IMR-90 (cell line): Measurements from ENCODE around the gene MRPL38. TPM values are rescaled to one million over a fixed set of nuclear protein-coding genes. Genes with fewer than 3 reads are reported as not detected.

Source experiments
- ATAC-seq: fragments of 200-7000 bp; cut with Tn5 transposase; 2 replicates; pipeline ENCODE4 v1.9.1; 2020; ENCODE audit warnings: low read depth, mild to moderate bottlenecking, moderate library complexity
- BruUV-seq: library from RNA; stranded (reverse); fragments of 400-500 nt; replicated peaks from 2 replicates; lab custom pipeline; 2021; lab: Mats Ljungman, UMichigan
- CTCF ChIA-PET: fragments of 300-600 bp; formaldehyde crosslinking; extraction: SDS; loops from one replicate; lab custom pipeline; 2021; ENCODE audit warnings: antibody characterized with exemption; lab: Yijun Ruan, JAX
- POLR2A ChIA-PET: fragments of 300-600 bp; sonication (Branson Sonifier 250); formaldehyde crosslinking; loops from one replicate; lab custom pipeline; 2022; ENCODE audit warnings: antibody characterized with exemption; ENCODE audit not compliant: unreplicated experiment; lab: Charles Lee
- DNase-seq: peaks from one replicate; pipeline ENCODE4 v3.0.0; 2013
- H2AFZ ChIP-seq: replicated peaks from 2 replicates; pipeline ENCODE3; 2013; ENCODE audit warnings: low read length, mild to moderate bottlenecking; ENCODE audit not compliant: poor library complexity
- H2AK5ac ChIP-seq: 2 replicates; pipeline ENCODE4 v1.6.1; 2013; ENCODE audit warnings: low read depth, low read length, inconsistent platforms
- H2AK9ac ChIP-seq: replicated peaks from 2 replicates; pipeline ENCODE3; 2013; ENCODE audit warnings: mild to moderate bottlenecking, low read depth, low read length, moderate library complexity; ENCODE audit not compliant: poor library complexity
- H2BK120ac ChIP-seq: 2 replicates; pipeline ENCODE4 v1.6.1; 2013; ENCODE audit warnings: low read depth, low read length, inconsistent platforms
- H2BK15ac ChIP-seq: 3 replicates; pipeline ENCODE4 v1.6.1; 2013; ENCODE audit warnings: low read depth, low read length, inconsistent platforms
- H2BK20ac ChIP-seq: 2 replicates; pipeline ENCODE4 v1.6.1; 2013; ENCODE audit warnings: low read depth, mild to moderate bottlenecking, inconsistent platforms, low read length, moderate library complexity
- H2BK5ac ChIP-seq: 2 replicates; pipeline ENCODE4 v1.6.1; 2013; ENCODE audit warnings: mild to moderate bottlenecking, low read depth, low read length, inconsistent platforms; ENCODE audit not compliant: poor library complexity, severe bottlenecking
- H3K14ac ChIP-seq: replicated peaks from 2 replicates; pipeline ENCODE4 v1.6.1; 2013; ENCODE audit warnings: low read depth, low read length, inconsistent platforms
- H3K18ac ChIP-seq: 2 replicates; pipeline ENCODE4 v1.6.1; 2013; ENCODE audit warnings: low read depth, low read length, control low read depth
- H3K23ac ChIP-seq: 2 replicates; pipeline ENCODE4 v1.6.1; 2013; ENCODE audit warnings: low read depth, low read length, inconsistent platforms
- H3K27ac ChIP-seq: 2 replicates; pipeline ENCODE4 v1.5.1; 2013; ENCODE audit warnings: mild to moderate bottlenecking, control low read depth, low read length; ENCODE audit not compliant: insufficient read depth
- H3K27me3 ChIP-seq: 2 replicates; pipeline ENCODE4 v1.6.1; 2013; ENCODE audit warnings: low read length; ENCODE audit not compliant: control insufficient read depth, insufficient read depth
- H3K36me3 ChIP-seq: 2 replicates; pipeline ENCODE4 v1.6.1; 2013; ENCODE audit warnings: low read length, mixed read lengths; ENCODE audit not compliant: control insufficient read depth, insufficient read depth
- H3K4ac ChIP-seq: 2 replicates; pipeline ENCODE4 v1.6.1; 2013; ENCODE audit warnings: low read depth, low read length, inconsistent platforms
- H3K4me1 ChIP-seq: 2 replicates; pipeline ENCODE4 v1.6.1; 2013; ENCODE audit warnings: low read length, mixed read lengths; ENCODE audit not compliant: control insufficient read depth, insufficient read depth
- H3K4me2 ChIP-seq: 2 replicates; pipeline ENCODE4 v1.6.1; 2013; ENCODE audit warnings: low read depth, mild to moderate bottlenecking, control low read depth, low read length, moderate library complexity
- H3K4me3 ChIP-seq: 2 replicates; pipeline ENCODE4 v1.5.1; 2013; ENCODE audit warnings: low read depth, mild to moderate bottlenecking, control low read depth, low read length, moderate library complexity; ENCODE audit not compliant: insufficient read depth
- H3K56ac ChIP-seq: 2 replicates; pipeline ENCODE4 v1.6.1; 2013; ENCODE audit warnings: low read length, inconsistent platforms; ENCODE audit not compliant: insufficient read depth; ENCODE audit errors: extremely low read depth
- H3K79me1 ChIP-seq, 2 experiments: 2 replicates each; pipeline ENCODE4 v1.6.1; 2013; ENCODE audit warnings: low read length in 2 of 2, inconsistent platforms in 1 of 2, low read depth in 1 of 2
- H3K9ac ChIP-seq: 2 replicates; pipeline ENCODE4 v1.6.1; 2013; ENCODE audit warnings: low read depth, low read length, control low read depth
- H3K9me1 ChIP-seq: 2 replicates; pipeline ENCODE4 v1.6.1; 2013; ENCODE audit warnings: low read length, inconsistent platforms; ENCODE audit not compliant: insufficient read depth
- H3K9me3 ChIP-seq: 2 replicates; pipeline ENCODE4 v1.6.1; 2013; ENCODE audit warnings: low read length; ENCODE audit not compliant: control insufficient read depth, insufficient read depth
- H4K20me1 ChIP-seq: 2 replicates; pipeline ENCODE4 v1.6.1; 2013; ENCODE audit warnings: low read length, inconsistent platforms; ENCODE audit not compliant: insufficient read depth
- H4K5ac ChIP-seq: 2 replicates; pipeline ENCODE4 v1.6.1; 2013; ENCODE audit warnings: mild to moderate bottlenecking, low read depth, low read length, control low read depth
- H4K8ac ChIP-seq, 2 experiments: 2 replicates each; pipeline ENCODE4 v1.6.1; 2013; ENCODE audit warnings: low read depth in 2 of 2, low read length in 2 of 2, control low read depth in 1 of 2, inconsistent platforms in 1 of 2
- H4K91ac ChIP-seq: 2 replicates; pipeline ENCODE4 v1.6.1; 2013; ENCODE audit warnings: low read depth, low read length, inconsistent platforms; ENCODE audit not compliant: insufficient read depth
- BHLHE40 ChIP-seq: fragments of 150-350 bp; IDR thresholded peaks from 2 replicates; pipeline ENCODE4 v1.6.1; 2016; ENCODE audit warnings: mild to moderate bottlenecking, low read depth, low read length
- CEBPB ChIP-seq: IDR thresholded peaks from 2 replicates; pipeline ENCODE4 v1.6.1; 2012; ENCODE audit warnings: low read depth, low read length, improper control_type of control experiment
- CHD1 ChIP-seq: IDR thresholded peaks from 2 replicates; pipeline ENCODE4 v1.6.1; 2012; ENCODE audit warnings: low read depth, low read length, improper control_type of control experiment
- FOS ChIP-seq: fragments of 150-350 bp; IDR thresholded peaks from 2 replicates; pipeline ENCODE4 v1.6.1; 2016; ENCODE audit warnings: low read depth, low read length
- MAFK ChIP-seq: IDR thresholded peaks from 2 replicates; pipeline ENCODE4 v1.6.1; 2012; ENCODE audit warnings: low read depth, low read length, improper control_type of control experiment
- MAZ ChIP-seq: IDR thresholded peaks from 2 replicates; pipeline ENCODE4 v1.6.1; 2012; ENCODE audit warnings: low read depth, mild to moderate bottlenecking, low read length, improper control_type of control experiment, moderate library complexity, borderline replicate concordance
- NFE2L2 ChIP-seq: fragments of 150-350 bp; IDR thresholded peaks from 2 replicates; pipeline ENCODE4 v1.6.1; 2016; ENCODE audit warnings: low read depth, mild to moderate bottlenecking, low read length
- POLR2A ChIP-seq: IDR thresholded peaks from 2 replicates; pipeline ENCODE4 v1.6.1; 2012; ENCODE audit warnings: mild to moderate bottlenecking, low read depth, low read length
- RAD21 ChIP-seq: IDR thresholded peaks from 2 replicates; pipeline ENCODE4 v1.6.1; 2012; ENCODE audit warnings: low read length, improper control_type of control experiment
- RFX5 ChIP-seq: IDR thresholded peaks from 2 replicates; pipeline ENCODE4 v1.8.0; 2012; ENCODE audit warnings: low read depth, mild to moderate bottlenecking, low read length, moderate library complexity
- SMC3 ChIP-seq: fragments of 150-350 bp; IDR thresholded peaks from 2 replicates; pipeline ENCODE4 v1.6.1; 2016; ENCODE audit warnings: low read depth, mild to moderate bottlenecking, antibody characterized with exemption, low read length, moderate library complexity
- WGBS, 2 experiments: methylation state at CpG; one replicate each; pipeline versions ENCODE4 v1.1.5 to v1.1.7; 2013; ENCODE audit warnings: missing lambda C conversion rate in 2 of 2; ENCODE audit not compliant: insufficient read length in 1 of 2; ENCODE audit errors: extremely low coverage in 2 of 2; 5-methylcytosine and 5-hydroxymethylcytosine counted together
- dilution Hi-C: fragments of 300-500 bp; cut with HindIII; formaldehyde crosslinking; loops from one replicate; pipeline ENCODE4 v1.14.3; 2018; ENCODE audit warnings: low sequenced_read_pairs; ENCODE audit not compliant: unreplicated experiment
- in situ Hi-C: fragments of 300-500 bp; cut with MboI; formaldehyde crosslinking; loops from 3 replicates; pipeline ENCODE4 v1.14.3; 2019; ENCODE audit warnings: low sequenced_read_pairs, inconsistent platforms, mixed read lengths
- intact Hi-C: fragments of 100-400 bp; cut with micrococcal nuclease; formaldehyde crosslinking; loops from 2 replicates; pipeline ENCODE4 v1.10.0; 2022
- polyA plus RNA-seq, 3 experiments: library from polyadenylated mRNA; depleted of rRNA; stranded (reverse); fragments of >200 nt; gene quantifications; 2 replicates each; pipeline ENCODE4 v1.2.3, GENCODE V29; 2012; ENCODE audit warnings: low replicate concordance in 1 of 3
- total RNA-seq: library from RNA; depleted of rRNA; stranded (reverse); fragments of >200 nt; gene quantifications from 2 replicates; pipeline ENCODE4 v1.2.3, GENCODE V29; 2012
- TF ChIP-seq, protein P1 (sequence below): fragments of 150-350 bp; IDR thresholded peaks from 2 replicates; pipeline ENCODE4 v1.6.1; 2016; ENCODE audit warnings: low read depth, mild to moderate bottlenecking, low read length, moderate library complexity, borderline replicate concordance
- TF ChIP-seq, protein P2 (sequence below): fragments of 150-350 bp; IDR thresholded peaks from 2 replicates; pipeline ENCODE4 v1.6.1; 2017; ENCODE audit warnings: mild to moderate bottlenecking, antibody characterized with exemption, low read length, low read depth

MRPL38 gene
- total and polyA plus RNA-seq, 2 of the 4 experiments (the other 2 are of a cell fraction): 13.3 to 42.5 TPM

DNA sequence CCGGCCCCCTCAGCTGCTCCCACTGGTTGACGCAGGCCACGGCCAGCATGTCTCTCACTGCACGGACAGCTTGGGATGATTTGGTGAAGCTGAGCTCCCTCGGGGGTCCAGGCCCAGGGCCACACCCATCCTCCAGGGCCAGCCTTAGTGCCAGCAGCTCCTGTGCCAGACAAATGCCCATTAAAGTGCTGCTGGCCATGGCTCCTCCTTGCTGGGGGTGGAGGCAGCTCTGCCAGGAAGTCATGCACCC lies 28.8 kb downstream of the MRPL38 start:
- Histone ChIP-seq H3K27me3 (peaks cover 3% of the 10 kb centered on the region), H3K9me3 (no peaks in the 10 kb centered on the region), H4K5ac (no peak overlapping the region), H3K18ac (no peak overlapping the region), H3K56ac (no peak overlapping the region), H3K9ac (no peak overlapping the region), H3K79me1 (peaks cover 0 to 32% of the 10 kb centered on the region in 2 experiments; a peak in 3 of 4 replicates), H3K23ac (no peak overlapping the region), H3K4me2 (no peak overlapping the region; the same call in 1 of the 2 replicates), H3K27ac (no peak overlapping the region), H3K4me3 (no peak overlapping the region), H2BK15ac (no peak overlapping the region), H2AK9ac (no peak overlapping the region), H2BK120ac (no peak overlapping the region), H4K20me1 (peaks cover 10% of the 10 kb centered on the region; the same call in 1 of the 2 replicates), H4K91ac (no peak overlapping the region), H3K14ac (no peak overlapping the region), H3K4me1 (peaks cover 26% of the 10 kb centered on the region), H2BK20ac (no peak overlapping the region), H3K36me3 (peaks cover 6% of the 10 kb centered on the region; the same call in 1 of the 2 replicates), H2AK5ac (peak overlapping the region; percentile 98; the same call in 1 of the 2 replicates), H3K4ac (no peak overlapping the region), H2BK5ac (no peak overlapping the region), H2AFZ (no peak overlapping the region), H3K9me1 (peaks cover 3% of the 10 kb centered on the region), H4K8ac (no peak overlapping the region; a peak in 1 of 4 replicates)
- TF ChIP-seq MAFK: no peak
- no peak for TF ChIP-seq SMC3
- TF ChIP-seq NFE2L2: no peak
- TF ChIP-seq, protein P1, sequence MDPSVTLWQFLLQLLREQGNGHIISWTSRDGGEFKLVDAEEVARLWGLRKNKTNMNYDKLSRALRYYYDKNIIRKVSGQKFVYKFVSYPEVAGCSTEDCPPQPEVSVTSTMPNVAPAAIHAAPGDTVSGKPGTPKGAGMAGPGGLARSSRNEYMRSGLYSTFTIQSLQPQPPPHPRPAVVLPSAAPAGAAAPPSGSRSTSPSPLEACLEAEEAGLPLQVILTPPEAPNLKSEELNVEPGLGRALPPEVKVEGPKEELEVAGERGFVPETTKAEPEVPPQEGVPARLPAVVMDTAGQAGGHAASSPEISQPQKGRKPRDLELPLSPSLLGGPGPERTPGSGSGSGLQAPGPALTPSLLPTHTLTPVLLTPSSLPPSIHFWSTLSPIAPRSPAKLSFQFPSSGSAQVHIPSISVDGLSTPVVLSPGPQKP: no peak
- TF ChIP-seq MAZ: no peak
- TF ChIP-seq CHD1: no peak
- TF ChIP-seq POLR2A: no peak
- TF ChIP-seq BHLHE40: no peak
- no peak for TF ChIP-seq CEBPB
- no peak for TF ChIP-seq RFX5
- TF ChIP-seq RAD21: no peak
- TF ChIP-seq, protein P2, sequence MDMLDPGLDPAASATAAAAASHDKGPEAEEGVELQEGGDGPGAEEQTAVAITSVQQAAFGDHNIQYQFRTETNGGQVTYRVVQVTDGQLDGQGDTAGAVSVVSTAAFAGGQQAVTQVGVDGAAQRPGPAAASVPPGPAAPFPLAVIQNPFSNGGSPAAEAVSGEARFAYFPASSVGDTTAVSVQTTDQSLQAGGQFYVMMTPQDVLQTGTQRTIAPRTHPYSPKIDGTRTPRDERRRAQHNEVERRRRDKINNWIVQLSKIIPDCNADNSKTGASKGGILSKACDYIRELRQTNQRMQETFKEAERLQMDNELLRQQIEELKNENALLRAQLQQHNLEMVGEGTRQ: no peak
- no peak for TF ChIP-seq FOS
- ChIA-PET POLR2A (interaction anchor here (0.6 kb wide), 1 partner anchor 18 kb away, joined by 4 read pairs; no protein-coding TSS in a partner anchor), CTCF (interaction anchor here (1.5 kb wide), 1 partner anchor 20 kb away, joined by 9 read pairs; the partner anchor contains the start of gene WBP2)
- DNase-seq (no peak), ATAC-seq (no peak)
- WGBS, 2 experiments: no CpG with 5 or more reads among the region's 5 CpGs
- no TSS peak for BruUV-seq
- dilution Hi-C loops (no loop called here), intact Hi-C loops (loop anchor here (10.0 kb wide), 1 partner anchor 91 kb away; the partner anchor contains the start of gene UNK), in situ Hi-C loops (no loop called here)
